Vagina (tissue), 2 donors: ENCODE measurements around the gene SORCS1. TPM values are rescaled to one million over a fixed set of nuclear protein-coding genes. Genes with fewer than 3 reads are reported as not detected.

Source experiments
- DNase-seq, 2 donors: peaks; one replicate each; pipeline ENCODE4 v3.0.0-alpha.2; 2017; ENCODE audit errors: extremely low spot score in 2 of 2
- H3K27ac ChIP-seq: fragments of 200-600 bp; sonication (generic); one replicate; pipeline ENCODE4 v1.5.1; 2019
- H3K27me3 ChIP-seq: fragments of 200-600 bp; sonication (generic); one replicate; pipeline ENCODE4 v1.5.1; 2019
- H3K36me3 ChIP-seq, 2 donors: fragments of 200-600 bp; sonication (generic); one replicate each; pipeline ENCODE4 v1.5.1; 2017 to 2019
- H3K4me1 ChIP-seq: fragments of 200-600 bp; sonication (generic); one replicate; pipeline ENCODE4 v1.5.1; 2019
- H3K4me3 ChIP-seq, 2 donors: fragments of 200-600 bp; sonication (generic); 1 replicate in 1 of 2; 2 replicates in 1 of 2; pipeline ENCODE4 v1.5.1; 2016 to 2019
- H3K9me3 ChIP-seq: fragments of 200-600 bp; sonication (generic); one replicate; pipeline ENCODE4 v1.5.1; 2019
- CTCF ChIP-seq, 3 experiments: fragments of 450-650 bp in 2 of 3; fragments of 200-600 bp in 1 of 3; sonication (generic) in 1 of 3; IDR thresholded peaks; one replicate each; pipeline ENCODE4 v1.5.1; 2017 to 2019; ENCODE audit warnings: antibody characterized with exemption in 3 of 3, mild to moderate bottlenecking in 2 of 3, moderate library complexity in 2 of 3
- POLR2A ChIP-seq, 2 donors: fragments of 450-650 bp; IDR thresholded peaks; one replicate each; pipeline ENCODE4 v1.6.1; 2017; ENCODE audit warnings: antibody characterized with exemption in 2 of 2, mild to moderate bottlenecking in 2 of 2, moderate library complexity in 2 of 2
- POLR2AphosphoS5 ChIP-seq, 2 donors: sonication (generic); formaldehyde crosslinking; IDR thresholded peaks; one replicate each; pipeline ENCODE4 v1.9.0; 2017; ENCODE audit warnings: antibody characterized with exemption in 2 of 2, mild to moderate bottlenecking in 2 of 2, low read depth in 1 of 2; ENCODE audit not compliant: insufficient read depth in 1 of 2
- intact Hi-C: fragments of 100-400 bp; cut with DNase I; formaldehyde crosslinking; loops from one replicate; pipeline ENCODE4 v1.15.1; 2023
- total RNA-seq: library from RNA; depleted of rRNA; stranded (reverse); fragments of >200 nt; gene quantifications from one replicate; pipeline ENCODE4 v1.2.3, GENCODE V29; 2016

SORCS1 gene
- total RNA-seq, 1 donor from 2014 or later, result 5.9 TPM

GRCh38 chr10:106751091-106751490 lies 413.4 kb downstream of the SORCS1 start:
- Histone ChIP-seq H3K27me3 (no peaks in the 10 kb centered on the region), H3K36me3 (no peaks in the 10 kb centered on the region), H3K4me3 (no peak overlapping the region), H3K27ac (no peak overlapping the region), H3K9me3 (no peaks in the 10 kb centered on the region), H3K4me1 (no peaks in the 10 kb centered on the region)
- no peak for TF ChIP-seq CTCF (IDR thresholded peaks at IDR 0.05)
- no peak for TF ChIP-seq POLR2A (IDR thresholded peaks at IDR 0.05)
- no peak for TF ChIP-seq POLR2AphosphoS5 (IDR thresholded peaks at IDR 0.05; ENCODE audit: insufficient read depth in 1 of 2, low read depth in 1 of 2)
- intact Hi-C loops, result no loop called here
- no peak for DNase-seq

GRCh38 chr10:106746868-106747267 lies 417.6 kb downstream of the SORCS1 start:
- H3K27me3 ChIP-seq, result no peaks in the 10 kb centered on the region
- DNase-seq, result no peak
- no peaks in the 10 kb centered on the region for H3K36me3 ChIP-seq
- no peak overlapping the region for H3K27ac ChIP-seq
- no peaks in the 10 kb centered on the region for H3K4me1 ChIP-seq
- TF ChIP-seq CTCF (IDR thresholded peaks at IDR 0.05) (no peak), POLR2AphosphoS5 (IDR thresholded peaks at IDR 0.05; ENCODE audit: insufficient read depth in 1 of 2, low read depth in 1 of 2) (no peak), POLR2A (IDR thresholded peaks at IDR 0.05) (no peak)
- intact Hi-C loops, result no loop called here
- no peak overlapping the region for H3K4me3 ChIP-seq
- no peaks in the 10 kb centered on the region for H3K9me3 ChIP-seq

- TF ChIP-seq POLR2A (IDR thresholded peaks at IDR 0.05) (no peak), CTCF (IDR thresholded peaks at IDR 0.05) (no peak), POLR2AphosphoS5 (IDR thresholded peaks at IDR 0.05; ENCODE audit: insufficient read depth in 1 of 2, low read depth in 1 of 2) (no peak)
- H3K9me3 ChIP-seq, result no peaks in the 10 kb centered on the region
- intact Hi-C loops, result no loop called here
- no peak overlapping the region for H3K4me3 ChIP-seq
- no peaks in the 10 kb centered on the region for H3K36me3 ChIP-seq
- H3K27ac ChIP-seq, result no peak overlapping the region
- H3K4me1 ChIP-seq, result no peaks in the 10 kb centered on the region
- DNase-seq, result no peak
- H3K27me3 ChIP-seq, result no peaks in the 10 kb centered on the region
Observed at GRCh38 chr10:106741006-106741530, 423.4 kb downstream of the SORCS1 start.

DNA sequence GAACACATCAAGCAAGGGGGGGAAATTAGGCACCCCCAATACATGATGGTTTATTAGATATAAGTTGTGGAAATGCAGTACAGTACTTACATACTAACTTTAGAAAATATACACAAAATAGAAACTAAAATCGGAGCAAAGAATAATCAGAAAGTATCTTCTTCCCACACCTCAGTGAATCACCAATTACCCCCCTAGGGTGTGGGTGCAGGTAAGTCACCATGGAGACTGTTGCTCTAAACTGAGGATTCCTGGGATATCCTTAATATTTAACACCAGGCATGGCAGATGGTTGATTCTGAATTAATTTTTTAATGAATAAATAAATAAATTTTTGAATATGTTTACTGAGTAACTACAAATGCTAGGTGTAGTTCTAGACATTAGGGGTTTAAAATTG lies 424.4 kb downstream of the SORCS1 start:
- no peak for DNase-seq
- no peaks in the 10 kb centered on the region for H3K4me1 ChIP-seq
- no peaks in the 10 kb centered on the region for H3K36me3 ChIP-seq
- H3K9me3 ChIP-seq, result no peaks in the 10 kb centered on the region
- no peak overlapping the region for H3K4me3 ChIP-seq
- no peak for TF ChIP-seq POLR2AphosphoS5 (IDR thresholded peaks at IDR 0.05; ENCODE audit: insufficient read depth in 1 of 2, low read depth in 1 of 2)
- no peak for TF ChIP-seq POLR2A (IDR thresholded peaks at IDR 0.05)
- no peak for TF ChIP-seq CTCF (IDR thresholded peaks at IDR 0.05)
- no peak overlapping the region for H3K27ac ChIP-seq
- H3K27me3 ChIP-seq, result no peaks in the 10 kb centered on the region
- intact Hi-C loops, result no loop called here

DNA sequence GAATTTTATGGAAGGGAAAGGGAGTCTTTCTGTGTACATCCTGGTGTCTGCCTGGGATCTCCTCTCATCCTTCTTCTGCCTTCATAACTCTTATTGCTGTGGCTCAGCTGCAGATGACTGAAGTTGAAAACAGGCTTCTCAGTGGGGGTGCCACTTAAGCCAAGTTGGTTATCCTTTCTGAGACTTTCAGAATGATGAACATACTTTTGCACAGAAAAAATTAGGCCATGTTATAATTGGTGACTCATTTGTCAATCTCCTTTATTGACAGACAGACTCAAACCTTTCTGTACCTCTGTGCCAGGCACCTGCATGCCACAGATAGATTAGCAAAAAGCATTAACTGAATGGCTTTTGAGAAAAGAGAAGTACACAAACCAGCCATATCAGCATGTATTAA lies 430.3 kb downstream of the SORCS1 start:
- Histone ChIP-seq H3K36me3 (no peaks in the 10 kb centered on the region), H3K27ac (no peak overlapping the region), H3K9me3 (no peaks in the 10 kb centered on the region), H3K4me3 (no peak overlapping the region), H3K27me3 (no peaks in the 10 kb centered on the region), H3K4me1 (no peaks in the 10 kb centered on the region)
- no peak for TF ChIP-seq POLR2A (IDR thresholded peaks at IDR 0.05)
- TF ChIP-seq CTCF (IDR thresholded peaks at IDR 0.05), result no peak
- no peak for TF ChIP-seq POLR2AphosphoS5 (IDR thresholded peaks at IDR 0.05; ENCODE audit: insufficient read depth in 1 of 2, low read depth in 1 of 2)
- no peak for DNase-seq
- intact Hi-C loops, result no loop called here
